T-helper 2 cell (primary cell): ENCODE measurements around the gene SCML2.
A peak's percentile ranks its signal among the peaks of the same experiment; 100 is the strongest.
"Not testable (repeated sequence)": the region's sequence is repeated elsewhere in the genome, so short reads cannot be mapped to it uniquely, and the experiment has no call there.

Experiments
- DNase-seq, 5 experiments: peaks; one replicate each; pipeline versions ENCODE4 v3.0.0 to v3.0.0-alpha.2; 2012 to 2022
- total RNA-seq, 2 donors: gene quantifications; one replicate each; lab custom pipeline; 2026; lab: John Stamatoyannopoulos, UW

SCML2 gene
- total RNA-seq, result 0.94 to 2.0 reads per million in 2 donors

DNA sequence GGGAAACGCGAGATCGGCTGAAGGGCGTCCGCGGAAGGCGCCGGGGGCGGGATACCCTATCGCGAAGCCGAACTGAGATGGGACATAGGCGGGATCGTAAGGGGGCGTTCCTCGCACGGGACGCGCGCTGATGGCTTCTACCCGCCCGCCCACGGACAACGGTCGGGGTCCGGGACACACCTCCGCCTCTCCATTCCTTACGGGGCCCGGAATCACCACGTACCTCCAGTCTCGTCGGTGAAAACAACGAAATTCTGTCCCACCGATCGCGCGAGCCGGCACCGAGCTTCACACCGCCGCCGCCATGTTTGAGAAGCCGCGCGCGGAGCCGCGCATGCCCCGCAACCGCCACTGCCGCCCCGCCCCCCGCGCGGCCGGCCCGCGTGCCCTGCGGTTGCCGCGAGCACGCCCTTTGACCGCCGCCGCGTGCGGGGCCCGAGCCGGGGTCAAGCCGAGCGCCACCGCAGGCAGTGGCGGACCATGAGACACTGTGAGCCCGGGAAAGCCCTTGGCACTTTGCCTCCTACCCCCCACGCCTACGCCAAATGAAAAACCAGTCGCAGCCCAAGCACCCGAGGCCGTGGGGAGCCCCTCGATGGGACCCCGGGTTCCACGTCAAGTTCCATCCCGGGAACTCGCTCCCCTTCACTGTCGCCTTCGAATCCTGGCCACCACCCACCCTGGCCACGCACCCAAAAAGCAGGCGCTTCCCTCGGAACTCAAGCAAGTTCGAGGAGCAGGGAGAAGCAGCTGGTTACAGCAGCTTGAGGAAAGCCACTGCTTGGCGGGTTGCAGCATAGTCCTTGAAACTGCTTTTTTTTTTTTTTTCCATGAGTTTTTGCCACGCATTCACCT is at the start of gene SCML2:
Gene SCML2 (minus strand): TSS at position 320 of the 855 bp plus-strand sequence. CDS start 20,617 bp downstream, outside the sequence.
- DNase-seq, result peak in 4 of 5 experiments; percentile 5 to 32 (median 8)

DNA sequence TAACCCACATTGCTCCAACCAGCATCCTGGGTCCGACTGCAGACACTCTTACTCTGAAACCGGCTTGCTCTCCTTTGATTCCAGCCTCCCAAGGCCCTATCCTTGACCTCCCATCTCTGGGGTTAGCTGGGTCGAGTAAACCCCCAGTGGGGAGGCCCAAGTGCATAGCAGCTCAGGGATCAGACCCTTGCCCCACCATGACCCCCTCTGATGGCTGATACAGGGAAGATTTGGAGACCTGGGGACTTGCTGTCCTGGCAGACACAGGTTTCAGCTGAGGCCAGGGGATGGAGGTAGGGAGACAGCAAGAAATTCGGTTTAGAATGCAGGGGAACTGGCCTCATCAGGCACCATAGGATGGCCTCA is 47.3 kb upstream of the SCML2 start:
- no peak for DNase-seq

DNA sequence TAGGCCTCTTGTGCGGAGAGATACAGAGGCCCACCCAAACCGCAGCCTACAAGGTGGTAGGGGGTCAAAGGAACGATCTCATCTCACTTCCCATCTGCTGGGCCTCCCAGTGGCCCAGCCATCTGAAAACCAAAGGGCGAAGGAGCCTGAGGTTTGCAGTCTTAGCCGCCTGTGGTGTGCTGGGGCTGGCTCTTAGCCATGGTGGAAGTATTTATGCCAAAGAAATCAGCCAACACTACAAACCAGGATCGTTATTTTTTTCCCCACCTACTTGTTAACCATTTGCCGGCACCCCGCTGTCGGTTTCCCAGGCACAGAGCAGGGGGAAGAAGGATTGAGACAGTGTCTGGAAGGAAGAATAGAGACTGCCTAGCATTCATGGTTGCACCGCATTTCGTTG is 40.0 kb upstream of the SCML2 start:
- DNase-seq, result no peak

DNA sequence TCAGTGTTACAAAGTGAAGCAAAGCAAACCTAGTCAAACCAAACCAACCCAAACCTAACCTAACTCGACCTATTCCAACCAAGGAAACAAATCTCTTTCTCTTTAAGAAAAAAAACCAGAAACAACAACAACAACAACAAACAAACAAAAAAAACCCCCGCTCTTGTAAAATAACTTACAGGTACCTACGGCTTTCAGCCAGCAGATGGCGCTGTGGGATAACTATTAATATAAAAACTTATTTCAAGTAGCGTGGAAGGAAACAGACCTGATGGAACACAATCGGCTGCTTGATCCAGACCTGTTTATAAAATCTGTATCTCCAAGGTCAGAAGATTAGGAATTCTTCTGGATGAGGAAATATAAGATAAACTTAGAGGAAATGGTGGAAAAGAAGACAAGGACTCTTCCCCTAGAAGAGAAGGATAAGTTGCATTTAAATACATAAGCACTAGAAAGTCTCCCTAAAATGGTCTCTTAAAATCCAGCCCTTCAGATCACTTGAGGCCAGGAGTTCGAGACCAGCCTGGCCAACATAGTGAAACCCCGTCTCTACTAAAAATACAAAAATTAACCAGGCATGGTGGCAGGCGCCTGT is 36.6 kb upstream of the SCML2 start:
- DNase-seq, result peak; percentile 33 to 56 (median 40)

DNA sequence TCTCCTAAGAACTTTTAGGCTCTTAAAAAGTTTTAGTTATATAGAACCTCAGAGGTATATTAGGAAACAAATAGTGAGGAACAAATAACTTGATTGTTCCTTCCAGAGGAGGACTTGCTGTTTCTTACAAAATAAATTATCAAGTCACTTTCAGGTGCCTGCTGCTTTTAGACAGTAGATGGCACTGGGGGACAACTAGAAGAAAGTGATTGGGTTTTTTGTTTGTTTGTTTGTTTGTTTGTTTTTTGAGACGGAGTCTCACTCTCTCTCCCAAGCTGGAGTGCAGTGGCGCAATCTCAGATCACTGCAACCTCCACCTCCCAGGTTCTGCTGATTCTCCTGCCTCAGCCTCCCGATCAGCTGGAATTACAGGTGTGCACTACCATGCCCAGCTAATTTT is 35.5 kb upstream of the SCML2 start:
- DNase-seq, result no peak

DNA sequence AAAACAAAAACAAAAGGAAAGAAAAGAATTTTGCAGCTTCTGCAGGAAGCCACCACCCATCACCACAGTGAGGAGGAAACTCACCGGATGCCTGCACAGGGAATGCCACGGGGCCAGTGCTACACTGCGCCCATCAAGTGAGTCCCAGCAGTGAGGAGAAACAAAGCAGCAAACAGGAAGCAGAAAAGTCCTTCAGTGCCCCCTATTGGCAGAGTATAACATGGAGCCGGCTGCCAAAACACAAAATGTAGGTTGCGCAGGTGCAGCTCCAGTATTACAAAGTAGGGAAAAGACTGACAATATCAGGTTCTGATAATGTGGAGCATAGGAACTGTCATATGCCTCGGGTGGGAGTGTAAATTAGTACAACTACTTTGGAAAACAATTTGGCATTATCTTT is 23.3 kb upstream of the SCML2 start:
- DNase-seq, result peak in 1 of 5 experiments; percentile 28

DNA sequence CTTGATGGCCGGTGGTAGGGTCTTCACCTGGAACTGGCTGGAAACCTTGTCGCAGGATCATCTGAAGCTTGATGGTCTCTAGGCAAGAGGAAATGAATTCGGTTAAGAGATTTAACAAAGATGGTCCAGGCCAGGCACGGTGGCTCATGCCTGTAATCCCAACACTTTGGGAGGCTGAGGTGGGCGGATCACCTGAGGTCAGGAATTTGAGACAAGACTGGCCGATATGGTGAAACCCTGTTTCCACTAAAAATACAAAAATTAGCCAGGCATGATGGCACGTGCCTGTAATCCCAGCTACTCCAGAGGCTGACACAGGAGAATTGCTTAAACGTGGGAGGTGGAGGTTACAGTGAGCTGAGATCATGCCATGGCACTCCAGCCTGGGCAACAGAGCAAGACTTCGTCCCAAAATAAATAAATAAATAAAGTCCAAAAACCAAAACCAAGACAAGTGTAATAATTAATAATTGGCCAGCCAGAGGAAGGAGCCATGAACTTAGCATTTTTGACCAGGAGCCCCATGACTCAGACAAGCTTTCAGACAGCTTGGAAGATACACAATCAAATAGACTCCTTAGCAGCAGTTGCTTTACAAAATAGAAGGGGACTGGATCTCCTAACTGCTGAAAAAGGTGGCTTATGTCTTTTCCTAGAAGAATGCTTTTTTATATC is 20.8 kb upstream of the SCML2 start:
- DNase-seq, result not testable (repeated sequence)

DNA sequence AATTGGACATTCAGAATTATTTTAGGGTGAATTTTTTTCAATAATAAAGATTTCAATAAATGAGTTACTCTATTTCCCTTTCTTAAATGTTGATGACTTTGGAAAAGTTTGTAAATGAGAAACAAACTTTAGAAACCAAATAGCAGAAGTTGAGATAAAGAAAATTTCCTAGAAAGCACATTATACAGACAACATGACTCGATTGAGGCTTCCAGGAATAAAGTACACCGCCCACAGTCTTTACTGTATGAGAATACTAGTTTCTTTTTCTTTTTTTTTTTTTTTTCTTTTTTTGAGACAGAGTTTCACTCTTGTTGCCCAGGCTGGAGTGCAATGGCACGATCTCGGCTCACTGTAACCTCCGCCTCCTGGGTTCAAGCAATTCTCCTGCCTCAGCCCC is 14.6 kb upstream of the SCML2 start:
- DNase-seq, result not testable (repeated sequence)

DNA sequence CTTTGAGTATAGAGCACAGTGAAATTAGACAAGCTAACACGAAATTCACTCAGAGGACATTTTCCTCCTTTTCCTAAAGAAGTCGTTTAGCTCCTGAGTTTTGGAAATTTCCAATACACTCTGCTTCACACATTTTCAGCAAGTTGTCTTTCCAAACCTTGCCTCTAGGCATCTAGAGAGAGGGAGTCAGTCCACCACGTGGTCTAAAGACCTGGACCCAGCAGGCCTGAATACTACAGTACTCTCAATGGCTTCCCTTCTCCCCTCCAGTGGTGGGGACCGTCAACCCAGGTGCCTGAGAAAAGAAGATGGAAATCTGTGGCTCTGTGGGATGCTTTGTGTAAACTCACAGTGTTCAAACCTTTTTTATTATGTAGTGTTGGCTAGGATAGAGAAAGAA is 13.9 kb upstream of the SCML2 start:
- DNase-seq, result no peak

DNA sequence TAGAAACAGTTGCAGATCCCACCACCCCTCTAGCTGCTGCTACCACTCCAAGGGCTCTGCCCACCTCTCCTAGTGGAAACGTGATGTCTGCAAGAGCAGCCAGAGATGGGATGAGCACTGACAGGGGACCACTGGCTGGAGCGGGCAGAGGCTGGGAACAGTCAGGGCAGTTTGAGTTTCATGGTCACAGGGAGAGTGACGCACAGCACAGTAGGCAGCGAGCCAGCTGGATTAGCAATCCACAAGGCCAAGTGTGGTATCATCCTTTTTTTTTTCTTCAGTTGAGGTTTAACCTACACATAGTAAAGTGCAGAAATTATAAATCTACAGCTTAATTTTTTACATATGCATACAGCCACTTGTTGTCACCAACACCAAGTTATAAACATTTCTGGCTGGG is 6.4 kb upstream of the SCML2 start:
- DNase-seq, result no peak

DNA sequence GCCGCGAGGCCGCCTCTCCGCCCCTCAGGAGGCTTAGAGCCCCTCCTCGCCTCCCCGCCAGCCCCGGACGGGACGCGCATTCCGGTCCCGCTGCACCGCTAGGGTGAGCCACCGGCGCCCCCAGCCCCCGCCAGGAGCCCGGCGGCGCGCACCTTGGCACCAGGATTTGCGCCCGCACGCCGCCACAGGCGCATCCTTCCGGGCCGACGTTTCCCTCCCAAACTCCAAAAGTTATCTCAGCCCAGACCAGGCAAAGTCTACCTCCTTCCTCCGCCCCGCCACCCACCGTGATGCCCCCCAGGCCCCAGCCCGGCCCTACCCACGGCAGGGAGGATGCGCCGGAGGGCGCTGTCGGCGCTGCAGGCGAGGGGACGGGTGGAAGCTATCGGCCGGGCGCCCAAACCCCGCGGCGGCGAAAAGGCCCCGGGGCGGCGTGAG is 538 bp downstream of the SCML2 start:
- DNase-seq, result peak in 2 of 5 experiments; percentile 9 to 19

DNA sequence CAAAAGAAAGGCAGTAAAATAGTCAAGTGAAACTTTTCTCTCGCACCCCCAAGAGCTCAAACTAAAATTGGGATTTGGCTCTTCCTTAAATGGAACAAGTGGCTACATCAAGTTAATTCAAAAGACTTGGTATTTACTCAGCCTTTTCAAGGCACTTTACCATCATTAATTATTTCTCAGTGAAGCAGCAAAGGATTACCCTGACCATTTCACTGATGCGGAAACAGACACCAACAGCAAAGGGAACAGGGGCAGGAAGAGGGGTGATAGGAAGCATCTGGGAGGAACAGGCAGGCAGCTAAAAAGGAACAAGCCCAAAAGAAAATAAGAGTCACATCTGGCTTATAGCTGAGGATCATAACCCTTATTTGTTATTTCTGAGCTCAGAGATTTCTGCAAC is 2.7 kb downstream of the SCML2 start:
- no peak for DNase-seq

DNA sequence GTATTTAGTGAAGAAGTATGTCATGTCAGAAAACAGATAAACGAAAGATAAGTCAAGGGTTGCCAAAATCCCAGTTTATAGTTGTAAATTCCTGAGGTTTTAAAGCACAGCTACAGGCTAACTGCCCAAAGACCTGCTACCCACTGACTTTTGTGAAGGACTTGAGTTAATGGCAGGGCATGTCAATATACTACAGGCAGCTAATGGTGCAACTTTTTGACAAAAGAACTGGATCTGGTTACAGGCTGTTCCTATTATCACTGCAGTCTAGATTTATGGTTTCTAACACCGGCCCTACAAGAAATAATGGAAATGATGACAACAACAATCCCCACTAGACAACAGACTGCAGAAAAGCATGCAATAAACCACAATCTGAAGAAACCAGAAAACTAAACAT is 6.4 kb downstream of the SCML2 start:
- no peak for DNase-seq

DNA sequence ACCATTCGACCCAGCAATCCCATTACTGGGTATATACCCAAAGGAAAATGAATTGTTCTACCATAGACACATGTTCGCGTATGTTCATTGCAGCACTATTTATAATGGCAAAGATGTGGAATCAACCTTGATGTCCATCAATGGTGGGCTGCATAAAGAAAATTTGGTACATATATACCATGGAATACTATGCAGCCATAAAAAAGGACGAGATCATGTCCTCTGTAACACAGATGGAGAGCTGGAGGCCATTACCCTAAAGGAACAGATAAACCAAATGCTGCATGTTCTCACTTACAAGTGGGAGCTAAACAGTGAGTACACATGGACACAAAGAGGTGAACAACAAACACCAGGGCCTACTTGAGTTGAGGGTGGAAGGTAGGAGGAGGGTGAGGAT is 45.1 kb downstream of the SCML2 start:
- no peak for DNase-seq

DNA sequence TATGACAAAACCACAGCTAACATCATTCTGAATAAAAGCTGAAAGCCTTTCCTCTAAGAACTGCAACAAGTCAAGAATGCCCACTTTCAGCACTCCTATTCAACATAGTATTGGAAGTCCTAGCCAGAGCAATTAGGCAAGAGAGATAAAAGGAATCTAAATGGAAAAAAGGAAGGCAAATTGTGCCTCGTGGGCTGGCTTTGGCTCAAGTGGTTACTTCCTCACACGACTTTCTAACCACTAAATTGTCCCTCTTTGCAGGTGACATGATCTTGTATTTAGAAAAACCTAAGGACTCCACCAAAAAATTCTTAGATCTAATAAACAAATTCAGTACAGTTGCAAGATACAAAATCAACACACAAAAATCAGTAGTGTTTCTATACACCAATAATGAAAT is 57.2 kb downstream of the SCML2 start:
- no peak for DNase-seq

DNA sequence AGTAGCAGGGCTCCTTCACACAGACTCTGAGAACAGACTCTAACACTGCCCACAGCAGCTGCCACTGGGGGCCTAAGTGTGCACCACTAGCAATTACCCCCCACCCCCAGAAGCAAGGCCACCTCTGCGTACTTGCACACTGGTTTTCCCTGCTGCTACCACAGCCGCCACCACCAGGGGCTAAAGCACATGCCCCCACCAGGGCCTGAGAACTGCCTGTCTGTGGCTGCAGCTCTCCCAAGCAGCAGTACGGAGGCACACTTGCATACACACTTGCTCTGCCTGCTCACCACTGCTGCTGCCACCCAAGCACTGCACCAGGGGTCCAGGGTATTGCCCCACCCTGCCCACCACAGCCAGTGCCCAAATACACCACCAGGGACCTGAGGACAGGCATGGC is 59.6 kb downstream of the SCML2 start:
- DNase-seq, result no peak

DNA sequence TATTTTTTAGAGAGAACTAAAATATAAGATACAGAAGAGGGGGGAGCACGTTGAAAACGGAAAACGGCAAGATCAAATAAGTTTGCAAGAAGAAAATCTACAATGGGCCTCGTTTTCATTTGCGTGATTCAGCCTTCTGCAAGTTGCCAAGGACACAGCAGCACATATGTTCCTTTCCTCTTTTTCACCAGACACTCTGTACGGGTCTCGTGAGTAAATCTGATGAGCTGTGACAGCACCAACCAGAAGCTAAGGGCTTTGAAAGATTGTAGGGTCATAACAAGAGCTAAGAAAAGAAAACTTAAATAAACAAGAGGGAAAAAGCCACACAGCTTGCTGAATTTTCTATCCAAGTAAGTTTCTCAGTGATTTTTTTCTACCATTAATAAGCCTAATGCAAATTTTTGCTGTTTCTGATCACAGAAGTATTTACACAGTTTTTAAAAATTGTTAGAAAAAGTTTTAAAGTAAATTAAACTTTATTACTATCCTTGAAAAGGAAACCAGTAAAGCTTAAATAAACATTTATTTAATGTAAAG is 63.4 kb downstream of the SCML2 start:
- no peak for DNase-seq

DNA sequence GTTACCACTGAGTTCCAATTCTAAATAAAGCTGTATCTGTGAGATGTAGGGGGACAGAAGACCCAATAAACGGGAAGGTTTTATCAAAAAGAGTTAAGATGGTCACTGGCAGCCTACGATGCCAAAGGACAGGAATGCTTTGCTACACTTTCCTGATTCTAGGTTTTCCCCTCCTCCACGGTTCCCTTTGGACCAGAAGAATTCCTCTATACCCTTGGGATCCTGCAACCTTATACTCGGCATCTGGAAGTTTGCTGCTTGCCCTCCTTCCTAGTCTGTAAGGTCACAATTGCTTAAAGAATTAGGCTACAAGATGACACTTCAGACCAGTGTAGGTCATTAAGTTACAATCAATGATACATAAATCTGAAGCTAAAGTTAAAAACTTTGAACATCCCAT is 64.3 kb downstream of the SCML2 start:
- DNase-seq, result no peak

DNA sequence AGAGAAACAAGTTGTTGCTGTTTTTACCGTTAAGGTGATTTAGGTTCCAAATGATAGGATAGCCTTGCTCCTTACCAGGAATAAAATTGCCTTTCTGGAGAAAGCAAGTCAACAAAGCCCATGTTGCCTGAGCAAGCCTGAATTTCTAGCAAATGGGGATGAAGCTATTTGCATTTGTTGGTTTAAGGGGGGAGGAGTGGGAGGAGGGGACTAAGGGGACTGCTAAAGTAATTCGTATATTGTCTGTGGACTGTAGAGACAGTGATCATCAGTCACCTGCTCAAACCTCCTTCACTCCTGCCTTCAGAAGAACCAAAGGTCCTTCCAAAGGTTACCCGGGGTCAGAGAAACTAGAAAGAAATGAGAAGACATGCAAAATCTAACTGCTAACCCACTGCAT is 65.8 kb downstream of the SCML2 start:
- DNase-seq, result no peak

DNA sequence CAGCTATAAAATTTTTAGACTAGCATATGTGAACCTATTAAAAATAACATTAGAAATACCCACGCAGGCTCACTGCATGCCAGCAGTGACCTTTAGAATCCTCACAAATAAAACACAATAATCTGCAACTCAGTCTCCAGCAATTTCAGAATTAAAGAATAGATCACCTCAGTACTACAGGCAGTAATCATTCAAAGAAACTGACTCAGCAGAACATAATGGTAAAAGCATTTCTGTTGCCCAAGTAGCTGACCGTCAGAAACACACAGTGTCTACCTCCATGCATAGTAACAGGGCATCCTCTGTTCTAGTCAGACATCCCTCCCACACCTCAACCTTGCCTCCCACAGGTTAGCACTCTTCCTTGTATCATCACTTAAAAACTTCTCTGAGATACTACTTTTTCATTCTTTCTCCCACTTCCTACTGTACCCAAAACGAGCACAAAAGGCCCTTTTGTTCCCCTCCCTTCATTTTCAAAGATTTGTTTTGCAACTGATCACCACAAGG is 68.1 kb downstream of the SCML2 start:
- no peak for DNase-seq

DNA sequence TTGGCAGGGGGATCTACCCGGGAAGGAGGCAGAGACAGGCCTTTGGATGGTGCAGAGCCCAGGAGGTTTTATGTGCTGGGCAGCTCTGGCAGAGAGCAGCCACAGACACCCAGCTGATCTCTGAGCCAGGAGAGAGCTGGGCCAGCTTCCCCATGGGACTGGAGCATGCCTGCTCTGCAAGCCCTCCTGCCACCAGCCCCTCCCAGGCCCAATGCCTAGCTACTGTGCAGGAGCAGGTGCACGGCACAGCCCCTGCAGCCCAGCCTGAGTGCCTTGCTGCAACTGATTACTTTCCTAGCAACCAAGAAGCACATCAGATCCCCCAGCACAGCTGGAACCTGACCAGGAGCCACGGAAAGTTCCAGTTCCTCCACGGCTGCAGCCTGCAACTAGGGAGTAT is 76.0 kb downstream of the SCML2 start:
- no peak for DNase-seq

DNA sequence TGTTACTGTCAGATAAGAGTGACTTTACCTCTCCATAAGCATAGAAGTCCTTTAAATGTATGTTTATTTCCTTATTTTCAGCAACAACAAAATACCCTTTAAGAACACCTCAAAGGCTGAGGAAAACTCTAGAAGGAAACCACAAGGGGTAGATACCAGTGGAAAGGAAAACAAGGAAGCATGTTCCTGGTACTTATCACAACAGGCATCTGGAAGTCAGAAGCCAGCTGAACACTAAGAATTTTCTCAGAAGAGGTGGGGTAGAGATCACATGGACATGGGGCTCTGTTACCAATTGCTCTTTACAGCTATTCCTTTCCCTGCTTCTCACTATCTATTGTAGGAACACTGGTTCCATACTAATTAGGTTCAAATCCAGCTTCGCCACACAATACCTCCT is 82.3 kb downstream of the SCML2 start:
- DNase-seq, result no peak

DNA sequence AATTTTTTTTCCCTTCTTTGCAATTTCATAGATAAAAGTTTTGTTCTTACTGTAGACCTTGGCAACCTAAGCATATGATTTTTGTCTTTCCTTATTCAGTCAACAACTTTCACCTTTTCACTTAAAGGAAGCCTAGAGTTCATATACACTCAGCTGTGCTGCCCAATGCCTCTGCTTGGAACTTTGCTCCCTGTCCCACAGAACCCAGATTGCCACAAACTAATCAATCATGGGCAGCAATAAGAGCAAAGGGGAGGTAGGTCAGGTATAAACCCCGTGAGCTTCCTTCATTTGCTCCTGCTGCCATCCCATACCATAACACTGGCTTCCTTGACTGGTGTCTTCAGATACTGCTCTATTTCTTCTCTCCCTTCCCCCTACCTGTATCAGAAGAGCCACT is 82.8 kb downstream of the SCML2 start:
- no peak for DNase-seq
